22Rv1 (cell line): Measurements from ENCODE around the gene SCFD2.

Experiments
- CTCF ChIP-seq: fragments of 450-650 bp; IDR thresholded peaks from 2 replicates; pipeline ENCODE4 v1.5.1; 2017; ENCODE audit warnings: mild to moderate bottlenecking
- ZFX ChIP-seq: fragments of 450-650 bp; IDR thresholded peaks from 2 replicates; pipeline ENCODE4 v1.6.1; 2017; ENCODE audit warnings: antibody characterized with exemption, borderline replicate concordance

GRCh38 chr4:53137468-53137867, 228.4 kb downstream of the SCFD2 start:
- TF ChIP-seq CTCF (no peak), ZFX (no peak)
